Activated CD8-positive, alpha-beta memory T cell treated with anti-CD3 and anti-CD28 coated beads, Interleukin-2, amount 50 U/mL, for 48 hours (primary cell): ENCODE data around the gene WWOX.

Experiments used
- DNase-seq: peaks from one replicate; pipeline ENCODE4 v3.0.0-alpha.2; 2020

Gene WWOX

GRCh38 chr16:78832100-78832499, 732.6 kb downstream of the WWOX start:
- no peak for DNase-seq

GRCh38 chr16:78836802-78837491, 737.5 kb downstream of the WWOX start:
- DNase-seq = no peak

- DNase-seq = no peak
Observed at GRCh38 chr16:78837706-78838105, 738.3 kb downstream of the WWOX start.

DNA sequence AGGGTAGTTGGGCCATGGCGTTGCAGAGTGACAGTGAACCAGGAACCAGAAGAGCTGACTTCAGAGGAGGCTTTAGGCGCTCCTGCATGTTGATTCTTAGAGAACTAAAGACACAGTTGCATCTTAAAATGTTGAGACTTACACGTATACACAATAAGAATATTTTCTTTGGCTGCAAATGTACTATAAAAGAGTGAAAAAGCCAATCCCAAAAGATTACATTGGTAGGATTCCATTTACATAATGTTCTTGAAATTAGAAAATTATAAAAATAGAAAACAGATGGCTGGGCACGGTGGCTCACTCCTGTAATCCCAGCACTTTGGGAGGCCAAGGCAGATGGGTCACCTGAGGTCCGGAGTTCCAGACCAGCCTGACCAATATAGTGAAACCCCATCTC, 738.8 kb downstream of the WWOX start:
- no peak for DNase-seq

- DNase-seq = no peak
Observed at GRCh38 chr16:78842950-78843349, 743.5 kb downstream of the WWOX start.

GRCh38 chr16:78843978-78844377, 744.5 kb downstream of the WWOX start:
- DNase-seq = no peak

DNA sequence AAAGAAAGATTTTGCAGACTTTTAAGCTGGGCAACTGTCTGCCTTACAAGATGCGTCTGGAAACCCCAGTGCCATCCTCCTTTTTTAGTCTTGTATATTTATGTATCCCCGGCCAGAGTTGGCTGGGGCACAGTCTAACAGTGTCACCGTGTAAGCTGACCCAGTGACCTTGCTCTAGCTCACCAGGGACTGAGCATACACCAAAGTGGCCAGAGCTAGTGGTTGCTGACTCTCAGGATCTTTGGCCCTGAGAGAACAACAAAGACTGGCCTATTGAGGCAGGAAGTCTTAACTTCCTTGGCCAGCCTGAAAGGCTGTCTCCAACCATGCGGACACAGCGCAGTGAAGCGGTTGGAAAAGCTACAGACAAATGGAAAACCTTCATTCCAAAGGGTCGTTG, 745.2 kb downstream of the WWOX start:
- no peak for DNase-seq

GRCh38 chr16:78851266-78851665, 751.8 kb downstream of the WWOX start:
- DNase-seq = no peak

- DNase-seq = no peak
Observed at GRCh38 chr16:78852081-78852635, 752.7 kb downstream of the WWOX start.

- DNase-seq = no peak
Observed at GRCh38 chr16:78862022-78862421, 762.6 kb downstream of the WWOX start.

- no peak for DNase-seq
Observed at GRCh38 chr16:78866521-78866920, 767.1 kb downstream of the WWOX start.

DNA sequence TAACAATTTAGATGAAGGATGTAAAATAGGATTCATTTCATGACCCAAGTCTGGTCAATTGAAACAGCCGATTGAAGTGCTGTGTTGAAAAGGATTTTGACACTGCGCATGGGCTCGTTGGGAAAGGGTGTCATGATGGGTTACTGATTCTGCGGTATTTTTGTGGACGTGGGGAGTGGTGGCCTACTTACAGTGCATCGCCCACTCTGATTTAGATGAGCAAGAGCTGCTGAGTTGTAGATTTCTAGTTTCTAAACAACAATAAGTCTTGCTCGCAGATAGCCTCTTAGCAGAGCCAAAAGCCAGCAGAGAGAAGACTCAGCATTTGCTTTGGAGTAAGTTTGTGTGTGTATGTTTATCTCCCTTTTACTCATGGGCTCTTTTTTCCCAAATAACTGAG, 770.0 kb downstream of the WWOX start:
- DNase-seq = no peak

DNA sequence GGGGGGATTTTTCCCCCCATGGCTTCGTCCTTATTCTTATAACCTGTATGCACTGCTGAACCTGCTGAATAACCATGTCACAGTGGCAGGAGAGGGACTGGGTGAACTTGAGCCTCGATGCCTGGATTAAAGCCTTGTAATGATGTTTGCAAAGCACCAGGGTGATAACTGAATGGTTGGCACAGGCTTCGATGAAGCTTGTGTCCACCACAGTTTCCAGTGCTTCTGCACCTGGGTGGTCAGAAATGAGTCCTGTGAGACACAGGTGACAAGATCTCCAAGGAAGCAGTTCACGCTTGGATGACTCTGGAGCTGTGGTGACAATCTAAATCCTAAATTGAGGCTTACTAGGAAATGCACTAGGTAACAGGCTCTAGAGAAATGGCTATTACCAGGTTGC, 771.8 kb downstream of the WWOX start:
- no peak for DNase-seq

- DNase-seq = no peak
Observed at GRCh38 chr16:78876671-78877070, 777.2 kb downstream of the WWOX start.

DNA sequence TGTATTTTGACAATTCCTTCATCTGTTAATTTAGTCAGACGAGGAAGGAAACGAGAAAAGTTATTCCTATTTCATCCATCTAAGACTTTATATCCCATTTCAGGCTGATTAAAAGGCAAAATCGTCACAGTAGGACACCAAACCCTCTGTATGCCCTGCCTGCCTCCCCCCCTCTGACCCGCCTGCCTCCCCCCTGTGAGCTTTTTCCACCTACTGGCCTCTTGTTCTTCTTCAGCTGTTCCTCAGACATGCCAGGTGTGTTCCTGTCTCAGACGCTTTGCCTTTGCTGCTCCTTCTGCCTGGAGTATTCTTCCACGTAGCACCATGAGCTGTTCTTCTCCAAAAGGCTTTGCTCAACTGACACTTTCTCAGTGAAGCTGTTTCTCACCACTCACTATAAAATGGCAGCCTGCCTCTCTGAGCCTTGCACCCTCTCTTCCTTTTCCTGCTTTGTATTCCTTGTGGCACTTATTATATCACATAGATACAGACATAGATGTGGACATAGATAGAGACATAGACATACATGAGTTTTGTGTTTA, 777.7 kb downstream of the WWOX start:
- DNase-seq = no peak

DNA sequence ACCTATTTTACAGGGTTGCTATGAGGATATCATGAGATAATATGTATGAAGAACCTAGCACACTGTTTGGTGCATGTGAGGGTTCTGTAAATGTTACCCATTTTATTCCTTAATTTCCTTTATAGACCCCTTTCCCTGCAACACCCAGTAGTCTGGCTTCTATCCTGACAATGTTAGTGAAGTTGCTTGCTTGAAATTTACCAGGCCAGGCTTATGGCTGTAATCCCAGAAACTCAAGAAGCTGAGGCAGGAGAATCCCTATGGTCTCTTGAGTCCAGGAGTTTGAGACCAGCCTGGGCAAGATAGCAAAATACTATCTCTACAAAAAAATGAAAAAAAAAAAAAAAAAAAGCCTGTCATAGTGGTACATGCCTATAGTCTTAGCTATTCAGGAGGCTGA, 779.1 kb downstream of the WWOX start:
- DNase-seq = no peak

DNA sequence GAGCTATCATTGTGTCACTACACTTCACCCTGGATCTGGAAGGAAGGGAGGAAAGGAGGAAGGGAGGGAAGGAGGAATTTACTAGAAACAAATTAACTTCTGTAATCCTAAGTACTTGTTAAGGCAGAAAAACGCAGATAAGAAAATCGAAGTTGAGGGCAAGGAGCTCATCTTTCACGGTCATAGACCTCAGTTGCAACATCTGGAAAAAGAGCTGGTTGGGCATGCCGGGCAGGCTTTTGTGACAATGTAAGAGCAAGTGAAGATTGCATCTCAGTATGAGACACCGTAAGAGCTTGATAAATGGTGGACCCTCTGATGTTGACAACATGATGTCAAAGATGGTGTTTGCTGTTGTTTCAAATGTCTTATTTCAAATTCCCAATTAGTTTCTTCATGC, 779.6 kb downstream of the WWOX start:
- no peak for DNase-seq

GRCh38 chr16:78882150-78882549, 782.7 kb downstream of the WWOX start:
- no peak for DNase-seq

GRCh38 chr16:78882751-78883150, 783.3 kb downstream of the WWOX start:
- DNase-seq = no peak

GRCh38 chr16:78884204-78884603, 784.8 kb downstream of the WWOX start:
- no peak for DNase-seq

GRCh38 chr16:78889346-78889745, 789.9 kb downstream of the WWOX start:
- no peak for DNase-seq

- DNase-seq = no peak
Observed at GRCh38 chr16:78890373-78890895, 791.0 kb downstream of the WWOX start.

- DNase-seq = no peak
Observed at GRCh38 chr16:78892951-78893733, 793.7 kb downstream of the WWOX start.

- DNase-seq = no peak
Observed at GRCh38 chr16:78894886-78895285, 795.4 kb downstream of the WWOX start.
